ENCODE data around the gene ATL2.
A peak's percentile ranks its signal among the peaks of the same experiment; 100 is the strongest.
"Not testable (repeated sequence)": the region's sequence is repeated elsewhere in the genome, so short reads cannot be mapped to it uniquely, and the experiment has no call there.

The ATL2 gene

GRCh38 chr2:38274286-38275276 is 102.5 kb downstream of the ATL2 start:
- peak; percentile 42 for DNase-seq (ENCODE audit: low spot score)

GRCh38 chr2:38271697-38272096 is 105.4 kb downstream of the ATL2 start:
- no peak for DNase-seq (ENCODE audit: low spot score)

GRCh38 chr2:38269421-38269820 is 107.7 kb downstream of the ATL2 start:
- DNase-seq (ENCODE audit: low spot score): no peak

GRCh38 chr2:38268691-38269327 is 108.3 kb downstream of the ATL2 start:
- no peak for DNase-seq (ENCODE audit: low spot score)

GRCh38 chr2:38268001-38268400 is 109.1 kb downstream of the ATL2 start:
- DNase-seq (ENCODE audit: low spot score): no peak

- no peak for DNase-seq (ENCODE audit: low spot score)
Measured at GRCh38 chr2:38267270-38267925, 109.7 kb downstream of the ATL2 start.

DNA sequence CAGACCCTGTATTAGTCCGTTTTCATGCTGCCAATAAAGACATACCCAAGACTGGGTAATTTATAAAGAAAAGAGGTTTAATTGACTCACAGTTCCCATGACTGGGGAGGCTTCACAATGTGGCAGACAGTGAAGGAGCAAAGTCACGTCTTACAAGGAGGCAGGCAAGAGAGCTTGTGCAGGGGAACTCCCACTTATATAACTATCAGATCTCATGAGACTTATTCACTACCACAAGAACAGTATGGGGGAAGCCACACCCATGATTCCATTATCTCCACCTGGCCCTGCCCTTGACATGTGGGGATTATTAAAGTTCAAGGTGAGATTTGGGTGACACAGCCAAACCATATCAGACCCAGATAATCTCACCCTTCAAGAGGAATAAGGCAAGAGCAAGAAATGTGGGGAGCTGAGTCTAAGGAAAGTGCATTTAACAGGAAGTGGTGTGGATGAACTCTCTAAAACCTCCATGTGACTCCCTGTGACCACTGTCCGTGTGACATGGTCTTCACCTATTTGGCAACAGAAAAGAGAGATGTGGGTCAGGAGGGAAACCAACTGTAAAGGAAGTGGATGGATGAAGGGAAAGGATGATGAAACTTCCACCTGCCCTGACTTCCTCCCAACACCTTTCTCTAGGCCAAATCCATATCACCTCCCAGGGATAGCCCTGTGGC is 110.6 kb downstream of the ATL2 start:
- DNase-seq (ENCODE audit: low spot score): no peak

GRCh38 chr2:38265461-38265860 is 111.6 kb downstream of the ATL2 start:
- no peak for DNase-seq (ENCODE audit: low spot score)

- DNase-seq (ENCODE audit: low spot score): no peak
Measured at GRCh38 chr2:38264396-38265221, 112.5 kb downstream of the ATL2 start.

DNA sequence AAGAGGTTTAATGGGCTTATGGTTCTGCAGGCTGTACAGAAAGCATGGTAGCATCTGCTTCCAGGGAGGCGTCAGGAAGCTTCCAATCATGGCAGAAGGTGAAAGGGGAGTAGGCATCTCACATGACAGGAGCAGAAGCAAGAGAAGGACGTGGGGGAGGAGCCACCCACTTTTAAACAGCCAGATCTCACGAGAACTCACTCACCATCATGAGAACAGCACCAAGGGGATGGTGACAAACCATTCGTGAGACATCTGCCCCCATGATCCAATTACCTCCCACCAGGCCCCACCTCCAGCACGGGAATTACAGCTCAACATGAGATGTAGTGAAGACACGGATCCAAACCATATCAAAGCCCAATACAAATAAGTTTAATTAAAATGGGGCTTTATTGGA is 113.8 kb downstream of the ATL2 start:
- DNase-seq (ENCODE audit: low spot score): no peak

GRCh38 chr2:38262069-38262871 is 114.8 kb downstream of the ATL2 start:
- no peak for DNase-seq (ENCODE audit: low spot score)

GRCh38 chr2:38261569-38262068 is 115.5 kb downstream of the ATL2 start:
- no peak for DNase-seq (ENCODE audit: low spot score)

DNA sequence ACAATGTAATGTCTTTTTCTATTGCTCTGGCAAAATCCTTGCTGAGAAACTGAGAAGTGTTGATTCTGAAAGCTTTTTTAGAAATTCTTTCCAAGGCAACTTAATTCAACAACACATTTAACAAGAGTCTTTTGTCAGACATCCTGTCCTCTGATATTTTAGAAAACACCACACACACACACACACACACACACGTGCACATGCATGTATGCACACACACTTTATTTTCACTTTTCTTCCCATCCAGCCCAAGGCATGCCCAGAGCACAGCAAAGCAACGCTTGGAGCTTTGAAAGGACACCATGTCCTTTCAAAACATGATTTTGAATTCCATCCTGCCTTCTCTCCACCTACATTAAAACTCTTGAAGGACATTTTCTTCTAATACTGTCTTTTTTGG is 116.1 kb downstream of the ATL2 start:
- DNase-seq (ENCODE audit: low spot score): no peak

GRCh38 chr2:38260469-38260868 is 116.6 kb downstream of the ATL2 start:
- no peak for DNase-seq (ENCODE audit: low spot score)

- no peak for DNase-seq (ENCODE audit: low spot score)
Measured at GRCh38 chr2:38259311-38259710, 117.8 kb downstream of the ATL2 start.

DNA sequence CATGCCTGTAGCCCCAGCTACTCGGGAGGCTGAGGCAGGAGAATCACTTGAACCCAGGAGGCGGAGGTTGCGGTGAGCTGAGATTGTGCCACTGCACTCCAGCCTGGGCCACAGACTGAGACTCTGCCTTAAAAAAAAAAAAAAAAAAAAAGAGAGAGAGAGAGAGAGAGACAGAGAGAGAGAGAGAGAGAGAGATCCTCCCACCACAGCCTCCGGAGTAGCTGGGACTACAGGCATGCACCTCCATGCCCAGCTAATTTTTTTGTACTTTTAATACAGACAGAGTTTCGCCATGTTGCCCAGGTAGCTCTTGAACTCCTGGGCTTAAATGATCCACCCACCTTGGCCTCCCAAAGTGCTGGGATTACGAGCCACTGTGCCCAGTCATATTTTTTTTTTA is 119.4 kb downstream of the ATL2 start:
- DNase-seq (ENCODE audit: low spot score): not testable (repeated sequence)

DNA sequence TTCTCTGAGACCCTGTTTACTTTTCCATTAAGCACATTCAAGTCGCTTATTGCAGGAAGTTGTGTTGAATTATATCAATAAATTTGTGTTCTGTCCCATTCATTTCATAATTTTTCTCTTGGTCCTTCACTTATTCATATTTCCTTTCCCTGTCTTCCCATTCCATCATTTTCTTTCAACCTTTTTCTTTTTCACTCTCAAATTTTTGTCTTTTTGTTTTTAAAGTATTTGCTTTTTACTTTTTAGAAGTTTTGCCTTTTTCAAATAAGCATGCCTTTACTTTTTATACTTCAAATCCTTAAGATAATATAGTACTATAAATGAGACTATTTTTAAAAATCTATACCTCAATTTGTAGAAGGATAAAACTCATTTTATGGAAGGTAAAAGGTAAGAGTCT is 120.5 kb downstream of the ATL2 start:
- no peak for DNase-seq (ENCODE audit: low spot score)

DNA sequence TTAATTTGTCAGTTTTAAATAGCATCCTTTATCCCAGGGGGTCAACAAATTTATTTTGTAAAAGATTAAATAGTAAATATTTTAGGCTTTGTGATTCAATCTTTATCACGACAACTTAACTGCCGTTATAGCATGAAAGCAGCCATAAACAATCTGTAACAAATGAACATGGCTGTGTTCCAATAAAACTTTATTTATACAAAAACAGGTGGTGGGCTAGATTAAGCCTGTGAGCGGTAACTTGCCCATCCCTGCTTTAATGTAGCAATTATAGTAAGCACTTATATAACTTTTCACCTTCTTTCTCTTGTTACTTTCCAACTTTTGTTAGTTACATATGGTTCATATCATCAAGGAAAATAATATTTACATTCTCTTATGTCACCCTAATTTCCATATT is 121.9 kb downstream of the ATL2 start:
- no peak for DNase-seq (ENCODE audit: low spot score)

GRCh38 chr2:38254796-38255195 is 122.3 kb downstream of the ATL2 start:
- no peak for DNase-seq (ENCODE audit: low spot score)

DNA sequence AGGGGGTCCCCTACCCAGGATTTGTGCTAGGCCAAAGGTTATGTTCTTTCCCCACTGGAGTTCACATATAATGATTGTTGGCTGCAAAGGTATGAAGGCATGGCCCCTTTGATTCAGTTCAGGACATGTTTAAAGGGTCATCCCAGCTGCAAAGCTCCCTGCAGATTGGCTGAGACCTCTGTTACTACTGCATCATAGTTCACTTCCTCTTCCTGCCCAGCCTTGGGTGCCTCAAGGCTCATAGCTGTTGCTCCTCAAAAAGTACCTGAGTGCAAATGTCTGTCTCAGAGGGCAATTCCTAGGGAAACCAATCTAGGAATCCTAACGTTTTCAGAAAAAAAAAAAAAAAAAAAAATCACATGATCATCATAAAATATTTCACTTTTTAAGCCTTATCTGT is 125.1 kb downstream of the ATL2 start:
- DNase-seq (ENCODE audit: low spot score): no peak
